ENCODE results near the gene RNF13.
"Not testable (repeated sequence)": the region's sequence is repeated elsewhere in the genome, so short reads cannot be mapped to it uniquely, and the experiment has no call there.

Gene RNF13

GRCh38 chr3:149941186-149941585 is 128.2 kb downstream of the RNF13 start:
- no peak for TF ChIP-seq CTCF (IDR thresholded peaks at IDR 0.05; ENCODE audit: control insufficient read depth, extremely low read depth, insufficient read depth)
- DNase-seq (ENCODE audit: low read depth) = no peak
- no peak overlapping the region for H3K4me3 ChIP-seq (ENCODE audit: low read depth, low read length)

GRCh38 chr3:149941946-149942345 is 128.9 kb downstream of the RNF13 start:
- no peak for DNase-seq (ENCODE audit: low read depth)
- no peak overlapping the region for H3K4me3 ChIP-seq (ENCODE audit: low read depth, low read length)
- no peak for TF ChIP-seq CTCF (IDR thresholded peaks at IDR 0.05; ENCODE audit: control insufficient read depth, extremely low read depth, insufficient read depth)

- no peak for DNase-seq (ENCODE audit: low read depth)
- no peak for TF ChIP-seq CTCF (IDR thresholded peaks at IDR 0.05; ENCODE audit: control insufficient read depth, extremely low read depth, insufficient read depth)
- no peak overlapping the region for H3K4me3 ChIP-seq (ENCODE audit: low read depth, low read length)
Observed at GRCh38 chr3:149942409-149942808, 129.4 kb downstream of the RNF13 start.

- not testable (repeated sequence) for DNase-seq (ENCODE audit: low read depth); H3K4me3 ChIP-seq (ENCODE audit: low read depth, low read length)
Observed at GRCh38 chr3:149943966-149944365, 131.0 kb downstream of the RNF13 start.

GRCh38 chr3:149947231-149947630 is 134.2 kb downstream of the RNF13 start:
- no peak for DNase-seq (ENCODE audit: low read depth)
- H3K4me3 ChIP-seq (ENCODE audit: low read depth, low read length) = no peak overlapping the region
- no peak for TF ChIP-seq CTCF (IDR thresholded peaks at IDR 0.05; ENCODE audit: control insufficient read depth, extremely low read depth, insufficient read depth)

- no peak overlapping the region for H3K4me3 ChIP-seq (ENCODE audit: low read depth, low read length)
- DNase-seq (ENCODE audit: low read depth) = no peak
- no peak for TF ChIP-seq CTCF (IDR thresholded peaks at IDR 0.05; ENCODE audit: control insufficient read depth, extremely low read depth, insufficient read depth)
Observed at GRCh38 chr3:149949181-149949580, 136.2 kb downstream of the RNF13 start.

GRCh38 chr3:149954812-149955211 is 141.8 kb downstream of the RNF13 start:
- no peak for DNase-seq (ENCODE audit: low read depth)
- TF ChIP-seq CTCF (IDR thresholded peaks at IDR 0.05; ENCODE audit: control insufficient read depth, extremely low read depth, insufficient read depth) = no peak
- no peak overlapping the region for H3K4me3 ChIP-seq (ENCODE audit: low read depth, low read length)

- TF ChIP-seq CTCF (IDR thresholded peaks at IDR 0.05; ENCODE audit: control insufficient read depth, extremely low read depth, insufficient read depth) = no peak
- H3K4me3 ChIP-seq (ENCODE audit: low read depth, low read length) = no peak overlapping the region
- DNase-seq (ENCODE audit: low read depth) = no peak
Observed at GRCh38 chr3:149955449-149955848, 142.4 kb downstream of the RNF13 start.
